OCI-LY7 (cell line): Measurements from ENCODE around the gene ALDH1L1. TPM values are rescaled to one million over a fixed set of nuclear protein-coding genes. Genes with fewer than 3 reads are reported as not detected.

ENCODE experiments used
- BruUV-seq: library from RNA; stranded (reverse); fragments of 400-500 nt; replicated peaks from 2 replicates; lab custom pipeline; 2021; lab: Mats Ljungman, UMichigan
- CTCF ChIA-PET: fragments of 300-600 bp; sonication (Branson Sonifier 250); formaldehyde crosslinking; loops from one replicate; lab custom pipeline; 2022; ENCODE audit warnings: antibody characterized with exemption; ENCODE audit not compliant: unreplicated experiment; lab: Charles Lee
- POLR2A ChIA-PET: fragments of 300-600 bp; sonication (Branson Sonifier 250); formaldehyde crosslinking; loops from one replicate; lab custom pipeline; 2022; ENCODE audit warnings: antibody characterized with exemption; lab: Charles Lee
- DNase-seq: peaks from one replicate; pipeline ENCODE4 v3.0.0-alpha.2; 2015; ENCODE audit warnings: low spot score
- H2AFZ ChIP-seq: fragments of 200-600 bp; sonication (generic), shearing (Covaris generic); 2 replicates; pipeline ENCODE4 v1.6.1; 2014; ENCODE audit warnings: mild to moderate bottlenecking, antibody characterized with exemption, low read length, moderate library complexity
- H3K27ac ChIP-seq: fragments of 200-600 bp; sonication (generic); 2 replicates; pipeline ENCODE4 v1.5.1; 2014; ENCODE audit warnings: mixed run types, low read depth, mild to moderate bottlenecking, moderate library complexity, low read length, inconsistent platforms; ENCODE audit not compliant: poor library complexity, severe bottlenecking
- H3K36me3 ChIP-seq: fragments of 200-600 bp; sonication (generic); 2 replicates; pipeline ENCODE4 v1.6.1; 2014; ENCODE audit warnings: mild to moderate bottlenecking, antibody characterized with exemption, low read length, moderate library complexity, mixed read lengths; ENCODE audit not compliant: insufficient read depth
- H3K4me1 ChIP-seq: fragments of 200-600 bp; sonication (generic); 2 replicates; pipeline ENCODE4 v1.5.1; 2014; ENCODE audit warnings: mild to moderate bottlenecking, low read length; ENCODE audit not compliant: insufficient read depth, poor library complexity, severe bottlenecking
- H3K4me2 ChIP-seq: fragments of 200-600 bp; sonication (generic); 2 replicates; pipeline ENCODE4 v1.6.1; 2014; ENCODE audit warnings: mild to moderate bottlenecking, low read length
- H3K4me3 ChIP-seq: fragments of 200-600 bp; sonication (generic); 2 replicates; pipeline ENCODE4 v1.5.1; 2014; ENCODE audit warnings: mild to moderate bottlenecking, low read depth, low read length; ENCODE audit not compliant: poor library complexity, severe bottlenecking
- H3K79me2 ChIP-seq: fragments of 200-600 bp; sonication (generic); 2 replicates; pipeline ENCODE4 v1.6.1; 2016; ENCODE audit warnings: low read depth, mild to moderate bottlenecking, low read length, moderate library complexity, mixed read lengths; ENCODE audit not compliant: insufficient read depth
- H3K9me2 ChIP-seq: fragments of 200-600 bp; sonication (generic); 2 replicates; pipeline ENCODE4 v1.6.1; 2016; ENCODE audit warnings: mild to moderate bottlenecking, low read length, mixed read lengths; ENCODE audit not compliant: insufficient read depth
- H3K9me3 ChIP-seq: fragments of 200-600 bp; sonication (generic); 2 replicates; pipeline ENCODE4 v1.6.1; 2014; ENCODE audit warnings: mild to moderate bottlenecking, mixed run types, low read length, mixed read lengths
- H4K20me1 ChIP-seq: fragments of 200-600 bp; sonication (generic); 2 replicates; pipeline ENCODE4 v1.6.1; 2014; ENCODE audit warnings: mild to moderate bottlenecking, antibody characterized with exemption, low read length, moderate library complexity, mixed read lengths; ENCODE audit not compliant: insufficient read depth
- EZH2phosphoT487 ChIP-seq: fragments of 200-600 bp; sonication (generic); IDR thresholded peaks from 2 replicates; pipeline ENCODE4 v1.6.1; 2018; ENCODE audit warnings: low read depth, borderline replicate concordance, mild to moderate bottlenecking, mixed run types, antibody characterized with exemption, low read length, moderate library complexity, mixed read lengths
- intact Hi-C: fragments of 100-400 bp; cut with micrococcal nuclease; formaldehyde crosslinking; loops from one replicate; pipeline ENCODE4 v1.10.0; 2022; ENCODE audit not compliant: unreplicated experiment
- total RNA-seq, 2 experiments: library from RNA; depleted of rRNA in 1 of 2; stranded (reverse); fragments of >200 nt in 1 of 2; shearing (Covaris generic) in 1 of 2; gene quantifications; 2 replicates each; pipeline ENCODE4 v1.2.3, GENCODE V29; 2014 to 2022
- TF ChIP-seq, protein P1 (sequence below): fragments of 200-600 bp; sonication (generic); conservative IDR thresholded peaks from 2 replicates; pipeline ENCODE4 v1.5.1; 2014; ENCODE audit warnings: mild to moderate bottlenecking, antibody characterized with exemption, low read length, moderate library complexity, mixed read lengths

ALDH1L1 gene
- total RNA-seq, 2 experiments from 2014 or later: not detected

DNA sequence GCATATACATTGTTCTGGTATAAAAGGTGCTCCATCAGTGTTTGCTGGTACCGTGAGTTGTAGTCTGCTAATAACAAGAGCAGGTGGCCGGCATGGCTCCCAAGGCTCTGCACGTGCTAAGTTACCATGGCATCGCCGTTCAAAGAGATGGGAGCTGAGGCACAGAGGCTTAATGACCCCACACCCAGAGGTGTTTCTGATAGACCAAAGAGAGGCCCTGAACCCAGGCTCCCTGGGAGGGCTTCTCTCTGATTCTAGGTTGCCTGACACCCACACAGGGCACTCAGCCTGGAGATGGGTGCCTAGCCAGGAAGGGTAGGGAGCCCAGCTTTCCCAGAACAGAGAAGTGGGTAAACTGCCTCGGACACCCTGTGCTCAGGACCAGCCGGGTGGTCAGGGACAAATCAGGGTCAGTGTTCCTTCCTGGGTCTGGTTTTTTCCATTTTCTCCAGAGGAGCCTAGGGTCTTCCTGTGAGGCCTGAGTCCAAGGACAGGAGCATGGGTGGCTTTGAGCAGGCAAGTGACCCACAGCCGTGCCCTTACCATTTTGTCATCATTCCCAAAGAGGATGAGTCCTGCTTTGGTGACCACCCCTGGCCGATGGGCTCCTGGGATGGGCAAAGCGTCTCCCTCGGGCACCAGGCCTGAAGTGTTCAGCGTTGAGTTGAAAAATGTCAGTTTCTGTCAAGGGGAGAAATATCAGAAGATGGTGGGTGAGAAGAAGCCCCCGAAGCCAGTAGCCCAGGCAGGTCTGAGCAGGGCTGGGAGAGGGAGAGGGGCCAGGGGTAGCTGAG, 27.3 kb downstream of the ALDH1L1 start:
- no peaks in the 10 kb centered on the region for H3K4me1 ChIP-seq
- H3K4me2 ChIP-seq: no peak overlapping the region
- no peaks in the 10 kb centered on the region for H3K9me3 ChIP-seq
- H2AFZ ChIP-seq: no peak overlapping the region
- DNase-seq: no peak
- H3K79me2 ChIP-seq: no peaks in the 10 kb centered on the region
- intact Hi-C loops: no loop called here
- H4K20me1 ChIP-seq: no peaks in the 10 kb centered on the region
- no peaks in the 10 kb centered on the region for H3K9me2 ChIP-seq
- ChIA-PET POLR2A (no interaction called here), CTCF (no interaction called here)
- BruUV-seq: no TSS peak
- TF ChIP-seq EZH2phosphoT487: no peak
- TF ChIP-seq, protein P1, sequence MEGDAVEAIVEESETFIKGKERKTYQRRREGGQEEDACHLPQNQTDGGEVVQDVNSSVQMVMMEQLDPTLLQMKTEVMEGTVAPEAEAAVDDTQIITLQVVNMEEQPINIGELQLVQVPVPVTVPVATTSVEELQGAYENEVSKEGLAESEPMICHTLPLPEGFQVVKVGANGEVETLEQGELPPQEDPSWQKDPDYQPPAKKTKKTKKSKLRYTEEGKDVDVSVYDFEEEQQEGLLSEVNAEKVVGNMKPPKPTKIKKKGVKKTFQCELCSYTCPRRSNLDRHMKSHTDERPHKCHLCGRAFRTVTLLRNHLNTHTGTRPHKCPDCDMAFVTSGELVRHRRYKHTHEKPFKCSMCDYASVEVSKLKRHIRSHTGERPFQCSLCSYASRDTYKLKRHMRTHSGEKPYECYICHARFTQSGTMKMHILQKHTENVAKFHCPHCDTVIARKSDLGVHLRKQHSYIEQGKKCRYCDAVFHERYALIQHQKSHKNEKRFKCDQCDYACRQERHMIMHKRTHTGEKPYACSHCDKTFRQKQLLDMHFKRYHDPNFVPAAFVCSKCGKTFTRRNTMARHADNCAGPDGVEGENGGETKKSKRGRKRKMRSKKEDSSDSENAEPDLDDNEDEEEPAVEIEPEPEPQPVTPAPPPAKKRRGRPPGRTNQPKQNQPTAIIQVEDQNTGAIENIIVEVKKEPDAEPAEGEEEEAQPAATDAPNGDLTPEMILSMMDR: no peak
- H3K4me3 ChIP-seq: no peak overlapping the region
- H3K27ac ChIP-seq: no peak overlapping the region
- no peaks in the 10 kb centered on the region for H3K36me3 ChIP-seq

GRCh38 chr3:126152458-126152857, 27.9 kb downstream of the ALDH1L1 start:
- Histone ChIP-seq H3K79me2 (no peaks in the 10 kb centered on the region), H2AFZ (no peak overlapping the region), H3K4me1 (no peaks in the 10 kb centered on the region), H3K9me3 (no peaks in the 10 kb centered on the region), H3K36me3 (no peaks in the 10 kb centered on the region), H3K4me3 (no peak overlapping the region), H3K4me2 (no peak overlapping the region), H4K20me1 (no peaks in the 10 kb centered on the region), H3K9me2 (no peaks in the 10 kb centered on the region), H3K27ac (no peak overlapping the region)
- POLR2A ChIA-PET: no interaction called here
- intact Hi-C loops: no loop called here
- no peak for DNase-seq
- no TSS peak for BruUV-seq
- CTCF ChIA-PET: no interaction called here
- TF ChIP-seq EZH2phosphoT487: no peak
- TF ChIP-seq, protein P1: no peak

DNA sequence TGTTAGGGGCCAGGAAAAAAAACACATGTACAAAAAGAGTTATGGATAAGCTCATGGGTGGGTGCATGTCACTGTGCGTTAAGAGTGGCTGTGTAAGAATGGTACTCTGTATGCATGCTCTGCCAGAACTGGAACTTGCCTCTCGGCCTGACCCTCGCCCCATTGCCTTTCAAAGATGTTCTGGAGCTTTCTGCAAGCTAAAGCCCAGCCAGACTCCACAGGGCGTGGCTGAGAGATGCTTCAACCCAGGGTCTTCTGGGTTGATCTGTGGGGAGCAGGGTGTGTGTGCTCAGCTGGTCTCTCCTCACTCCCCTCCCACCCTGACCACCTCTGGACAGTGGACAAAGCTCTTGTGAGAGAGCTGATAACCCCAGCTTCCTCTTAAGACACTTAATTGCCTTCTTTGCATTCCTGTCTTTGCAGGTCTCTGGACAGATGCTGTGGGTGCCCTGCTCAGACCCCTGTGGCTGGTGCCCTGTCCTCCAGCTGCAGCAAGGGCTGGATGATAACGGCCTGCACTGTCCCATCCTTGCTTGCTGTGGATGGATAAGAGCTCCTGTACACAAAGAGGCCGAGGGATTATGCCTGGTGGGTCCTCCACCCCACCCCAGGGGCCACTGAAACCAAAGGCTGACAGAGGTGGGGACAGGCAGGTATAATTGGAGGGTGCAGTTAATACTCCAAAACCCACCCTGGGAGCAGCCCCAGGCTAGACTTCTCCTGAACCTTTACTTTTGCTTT, 28.7 kb downstream of the ALDH1L1 start:
- Histone ChIP-seq H3K4me2 (no peak overlapping the region), H3K27ac (no peak overlapping the region), H4K20me1 (no peaks in the 10 kb centered on the region), H3K36me3 (no peaks in the 10 kb centered on the region), H3K79me2 (no peaks in the 10 kb centered on the region), H2AFZ (no peak overlapping the region), H3K9me2 (no peaks in the 10 kb centered on the region), H3K4me3 (no peak overlapping the region), H3K4me1 (no peaks in the 10 kb centered on the region), H3K9me3 (no peaks in the 10 kb centered on the region)
- ChIA-PET CTCF (no interaction called here), POLR2A (no interaction called here)
- no peak for TF ChIP-seq EZH2phosphoT487
- TF ChIP-seq, protein P1: no peak
- intact Hi-C loops: no loop called here
- no TSS peak for BruUV-seq
- no peak for DNase-seq
